K562 (cell line): Measurements from ENCODE around the gene CHPF2.

ENCODE experiments used
- BCL6 ChIP-seq: fragments of 250-450 bp; sonication (Bioruptor Pico); IDR thresholded peaks from 2 replicates; pipeline ENCODE4 v1.4.0; 2020
- CHD1 ChIP-seq: fragments of 200-600 bp; sonication (generic); IDR thresholded peaks from one replicate; pipeline ENCODE4 v1.6.1; 2012; ENCODE audit warnings: mild to moderate bottlenecking, moderate library complexity, low read length, inconsistent platforms
- NFE2 ChIP-seq: IDR thresholded peaks from 2 replicates; pipeline ENCODE4 v1.6.1; 2014; ENCODE audit warnings: antibody characterized with exemption, low read depth
- POLR2A ChIP-seq: fragments of 450-650 bp; conservative IDR thresholded peaks from 2 replicates; pipeline ENCODE4 v1.6.1; 2016
- STAG1 ChIP-seq: sonication (generic); formaldehyde crosslinking; IDR thresholded peaks from 2 replicates; pipeline ENCODE4 v1.5.0; 2020; ENCODE audit warnings: missing genetic modification reagents, borderline replicate concordance
- TEAD4 ChIP-seq, 2 experiments: sonication (generic) in 1 of 2; formaldehyde crosslinking in 1 of 2; IDR thresholded peaks; 2 replicates each; pipeline versions ENCODE4 v1.6.1 to v1.8.0; 2012 to 2022; ENCODE audit warnings: borderline replicate concordance in 1 of 2, inconsistent platforms in 1 of 2, low read length in 1 of 2, mild to moderate bottlenecking in 1 of 2, missing genetic modification reagents in 1 of 2
- ZKSCAN1 ChIP-seq: fragments of 150-350 bp; IDR thresholded peaks from 2 replicates; pipeline ENCODE4 v1.6.1; 2016; ENCODE audit warnings: low read depth, low read length
- TF ChIP-seq, protein P1 (sequence below), 3 experiments: IDR thresholded peaks in 2 of 3; conservative IDR thresholded peaks in 1 of 3; 2 replicates each; pipeline ENCODE4 v1.5.1; 2011 to 2012; ENCODE audit warnings: low read length in 3 of 3, mild to moderate bottlenecking in 3 of 3, control low read depth in 2 of 3, improper control_type of control experiment in 1 of 3, inconsistent platforms in 1 of 3, low read depth in 1 of 3, mixed read lengths in 1 of 3, moderate library complexity in 1 of 3; ENCODE audit not compliant: insufficient read depth in 2 of 3

DNA sequence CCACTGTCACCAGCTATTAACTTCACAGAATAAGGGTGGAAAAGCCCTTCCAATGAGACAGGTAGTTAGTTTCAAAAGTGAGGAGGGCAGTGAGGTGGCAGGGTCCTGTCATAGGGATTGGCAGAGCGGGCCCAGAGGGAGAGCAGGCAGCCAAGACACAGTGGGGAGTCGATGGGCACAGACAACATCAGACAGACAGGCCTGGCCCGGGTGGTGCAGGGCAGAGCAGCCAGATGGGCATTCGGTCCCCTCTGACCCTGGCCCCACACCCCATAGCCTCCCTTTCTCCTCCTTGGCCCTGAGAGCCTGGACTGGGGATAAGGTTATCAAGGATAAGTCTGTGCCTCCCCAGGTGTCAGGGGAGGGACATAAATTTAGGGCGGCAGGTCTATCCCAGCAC lies 47.6 kb downstream of the CHPF2 start:
- TF ChIP-seq POLR2A (no peak), CHD1 (no peak), NFE2 (no peak), ZKSCAN1 (no peak), BCL6 (CRISPR knock-in tag) (no peak), TEAD4 (IDR thresholded peaks at IDR 0.05; ENCODE audit: low read length) (no peak), TEAD4 (CRISPR knock-in tag; IDR thresholded peaks at IDR 0.05; ENCODE audit: borderline replicate concordance) (no peak), STAG1 (CRISPR knock-in tag) (no peak)
- TF ChIP-seq, protein P1, sequence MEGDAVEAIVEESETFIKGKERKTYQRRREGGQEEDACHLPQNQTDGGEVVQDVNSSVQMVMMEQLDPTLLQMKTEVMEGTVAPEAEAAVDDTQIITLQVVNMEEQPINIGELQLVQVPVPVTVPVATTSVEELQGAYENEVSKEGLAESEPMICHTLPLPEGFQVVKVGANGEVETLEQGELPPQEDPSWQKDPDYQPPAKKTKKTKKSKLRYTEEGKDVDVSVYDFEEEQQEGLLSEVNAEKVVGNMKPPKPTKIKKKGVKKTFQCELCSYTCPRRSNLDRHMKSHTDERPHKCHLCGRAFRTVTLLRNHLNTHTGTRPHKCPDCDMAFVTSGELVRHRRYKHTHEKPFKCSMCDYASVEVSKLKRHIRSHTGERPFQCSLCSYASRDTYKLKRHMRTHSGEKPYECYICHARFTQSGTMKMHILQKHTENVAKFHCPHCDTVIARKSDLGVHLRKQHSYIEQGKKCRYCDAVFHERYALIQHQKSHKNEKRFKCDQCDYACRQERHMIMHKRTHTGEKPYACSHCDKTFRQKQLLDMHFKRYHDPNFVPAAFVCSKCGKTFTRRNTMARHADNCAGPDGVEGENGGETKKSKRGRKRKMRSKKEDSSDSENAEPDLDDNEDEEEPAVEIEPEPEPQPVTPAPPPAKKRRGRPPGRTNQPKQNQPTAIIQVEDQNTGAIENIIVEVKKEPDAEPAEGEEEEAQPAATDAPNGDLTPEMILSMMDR (IDR thresholded peaks at IDR 0.05 in 2 of 3, conservative IDR thresholded peaks at IDR 0.05 in 1 of 3; ENCODE audit: insufficient read depth in 2 of 3, low read depth in 1 of 3, low read length in 3 of 3), result no peak
